DND-41 (cell line): ENCODE data around the gene HOXD4.

Experiments
- ATAC-seq: fragments of 200-7000 bp; cut with Tn5 transposase; 3 replicates; pipeline ENCODE4 v1.9.1; 2021; ENCODE audit warnings: low read depth; ENCODE audit not compliant: insufficient read depth
- DNase-seq: peaks from one replicate; pipeline ENCODE4 v3.0.0-alpha.2; 2020
- H2AFZ ChIP-seq: 2 replicates; pipeline ENCODE4 v1.6.0; 2012; ENCODE audit warnings: low read depth, low read length
- H3K27ac ChIP-seq: 2 replicates; pipeline ENCODE4 v1.5.1; 2012; ENCODE audit warnings: low read length, inconsistent platforms
- H3K27me3 ChIP-seq: fragments of 200-600 bp; sonication (generic); 2 replicates; pipeline ENCODE4 v1.6.0; 2012; ENCODE audit warnings: low read length, mild to moderate bottlenecking, inconsistent platforms; ENCODE audit not compliant: insufficient read depth, poor library complexity
- H3K36me3 ChIP-seq: 2 replicates; pipeline ENCODE4 v1.5.1; 2012; ENCODE audit warnings: low read length, inconsistent platforms; ENCODE audit not compliant: insufficient read depth
- H3K4me1 ChIP-seq: 2 replicates; pipeline ENCODE4 v1.5.1; 2012; ENCODE audit warnings: mild to moderate bottlenecking, low read length; ENCODE audit not compliant: insufficient read depth
- H3K4me2 ChIP-seq: 2 replicates; pipeline ENCODE4 v1.6.0; 2012; ENCODE audit warnings: mild to moderate bottlenecking, moderate library complexity, low read length, inconsistent platforms; ENCODE audit not compliant: insufficient read depth
- H3K4me3 ChIP-seq, 2 experiments: fragments of 200-600 bp in 1 of 2; shearing (Covaris generic) in 1 of 2; 2 replicates each; pipeline ENCODE4 v1.5.1; 2012 to 2016; ENCODE audit warnings: inconsistent platforms in 2 of 2, low read length in 2 of 2, mild to moderate bottlenecking in 2 of 2, low read depth in 1 of 2, moderate library complexity in 1 of 2
- H3K79me2 ChIP-seq: 2 replicates; pipeline ENCODE4 v1.6.0; 2012; ENCODE audit warnings: low read length, inconsistent platforms; ENCODE audit not compliant: insufficient read depth
- H3K9ac ChIP-seq: 2 replicates; pipeline ENCODE4 v1.6.0; 2012; ENCODE audit warnings: low read depth, mild to moderate bottlenecking, inconsistent platforms, low read length, moderate library complexity
- H3K9me3 ChIP-seq: 2 replicates; pipeline ENCODE4 v1.5.1; 2012; ENCODE audit warnings: low read length, moderate library complexity, mild to moderate bottlenecking, inconsistent platforms; ENCODE audit not compliant: insufficient read depth, severe bottlenecking
- H4K20me1 ChIP-seq: 2 replicates; pipeline ENCODE4 v1.6.0; 2012; ENCODE audit warnings: low read length; ENCODE audit not compliant: insufficient read depth
- CTCF ChIP-seq: IDR thresholded peaks from 2 replicates; pipeline ENCODE4 v1.5.1; 2012; ENCODE audit warnings: borderline replicate concordance, low read length, moderate library complexity, mild to moderate bottlenecking; ENCODE audit not compliant: poor library complexity, severe bottlenecking; ENCODE audit errors: extremely low read depth
- EZH2 ChIP-seq: IDR thresholded peaks from 3 replicates; pipeline ENCODE4 v1.6.1; 2012; ENCODE audit warnings: borderline replicate concordance, low read depth, mild to moderate bottlenecking, moderate library complexity, low read length, inconsistent platforms; ENCODE audit not compliant: severe bottlenecking

The HOXD4 gene

DNA sequence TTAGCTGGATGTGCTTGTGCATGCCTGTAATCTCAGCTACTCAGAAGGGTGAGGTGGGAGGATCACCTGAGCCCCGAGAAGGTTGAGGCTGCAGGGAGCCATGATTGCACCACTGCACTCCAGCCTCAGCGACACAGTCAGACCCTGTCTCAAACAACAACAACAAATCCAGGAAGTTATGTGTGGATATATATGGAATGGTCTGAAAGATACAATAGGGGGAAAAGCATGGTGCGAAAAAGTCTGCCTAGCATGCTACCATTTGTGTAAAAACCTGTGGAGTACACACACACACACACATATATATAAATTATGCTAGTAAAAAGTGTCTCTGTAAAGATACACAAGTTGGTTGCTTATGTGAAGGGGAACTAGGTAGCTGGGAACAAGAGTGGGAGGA, 30.2 kb downstream of the HOXD4 start:
- Histone ChIP-seq H3K36me3 (no peaks in the 10 kb centered on the region), H3K9ac (no peak overlapping the region), H3K4me1 (no peaks in the 10 kb centered on the region), H3K9me3 (no peaks in the 10 kb centered on the region), H3K27me3 (peaks cover 15% of the 10 kb centered on the region), H4K20me1 (no peaks in the 10 kb centered on the region), H3K27ac (no peak overlapping the region), H3K4me2 (no peak overlapping the region), H2AFZ (no peak overlapping the region), H3K4me3 (no peak overlapping the region), H3K79me2 (no peaks in the 10 kb centered on the region)
- DNase-seq, result no peak
- TF ChIP-seq EZH2, result no peak
- TF ChIP-seq CTCF, result no peak
- ATAC-seq, result no peak

- H3K9ac ChIP-seq, result no peak overlapping the region
- H3K4me2 ChIP-seq, result no peak overlapping the region
- no peaks in the 10 kb centered on the region for H3K36me3 ChIP-seq
- H3K9me3 ChIP-seq, result no peaks in the 10 kb centered on the region
- no peak overlapping the region for H2AFZ ChIP-seq
- no peaks in the 10 kb centered on the region for H3K79me2 ChIP-seq
- peaks cover 12% of the 10 kb centered on the region for H3K27me3 ChIP-seq
- no peaks in the 10 kb centered on the region for H4K20me1 ChIP-seq
- H3K27ac ChIP-seq, result no peak overlapping the region
- H3K4me3 ChIP-seq, result no peak overlapping the region
- H3K4me1 ChIP-seq, result no peaks in the 10 kb centered on the region
- ATAC-seq (no peak), DNase-seq (no peak)
- no peak for TF ChIP-seq EZH2
- no peak for TF ChIP-seq CTCF
Measured at GRCh38 chr2:176182671-176183070, 31.3 kb downstream of the HOXD4 start.

- TF ChIP-seq EZH2 (no peak), CTCF (no peak)
- Histone ChIP-seq H3K27me3 (no peaks in the 10 kb centered on the region), H3K4me2 (no peak overlapping the region)
Measured at GRCh38 chr2:176184749-176185148, 33.4 kb downstream of the HOXD4 start.

GRCh38 chr2:176186024-176186423, 34.7 kb downstream of the HOXD4 start:
- Histone ChIP-seq H3K9ac (no peak overlapping the region), H3K4me3 (no peak overlapping the region), H3K27ac (no peak overlapping the region), H3K36me3 (no peaks in the 10 kb centered on the region), H3K4me1 (no peaks in the 10 kb centered on the region), H3K9me3 (no peaks in the 10 kb centered on the region), H4K20me1 (no peaks in the 10 kb centered on the region), H3K79me2 (no peaks in the 10 kb centered on the region), H3K27me3 (no peaks in the 10 kb centered on the region), H2AFZ (no peak overlapping the region), H3K4me2 (no peak overlapping the region)
- DNase-seq (no peak), ATAC-seq (no peak)
- TF ChIP-seq EZH2, result no peak
- no peak for TF ChIP-seq CTCF

More at GRCh38 chr2:176184749-176185148, 33.4 kb downstream of the HOXD4 start:
- Histone ChIP-seq H3K9ac (no peak overlapping the region), H4K20me1 (no peaks in the 10 kb centered on the region), H2AFZ (no peak overlapping the region), H3K4me3 (no peak overlapping the region), H3K9me3 (no peaks in the 10 kb centered on the region), H3K27ac (no peak overlapping the region), H3K4me1 (no peaks in the 10 kb centered on the region), H3K79me2 (no peaks in the 10 kb centered on the region), H3K36me3 (no peaks in the 10 kb centered on the region)
- ATAC-seq, result no peak
- DNase-seq, result no peak
